GM15510 (cell line): Measurements from ENCODE around the gene MIER3.

ENCODE experiments used
- POLR2A ChIP-seq: IDR thresholded peaks from 3 replicates; pipeline ENCODE4 v1.6.1; 2011; ENCODE audit warnings: borderline replicate concordance; ENCODE audit not compliant: insufficient read length; ENCODE audit errors: extremely low read depth

MIER3 gene

DNA sequence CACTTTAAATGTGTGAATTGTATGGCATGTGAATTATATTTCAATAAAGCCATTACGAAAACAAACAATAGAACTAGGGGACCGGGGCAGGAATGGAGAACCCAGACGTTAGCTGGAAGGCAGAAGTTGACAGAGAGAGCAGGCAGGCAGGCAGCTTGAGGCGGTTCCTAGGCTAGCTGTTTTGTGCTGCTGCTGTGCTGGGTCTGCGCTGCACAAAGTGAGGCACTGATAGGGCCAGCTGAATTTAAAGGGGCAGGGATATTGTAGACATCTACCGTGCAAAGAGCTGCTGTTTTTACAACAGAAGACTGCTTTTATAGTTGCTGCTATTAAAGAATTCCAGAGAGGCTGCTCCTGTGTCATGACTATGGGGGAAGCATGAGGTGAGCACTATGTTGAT lies 21.6 kb upstream of the MIER3 start:
- TF ChIP-seq POLR2A: no peak

DNA sequence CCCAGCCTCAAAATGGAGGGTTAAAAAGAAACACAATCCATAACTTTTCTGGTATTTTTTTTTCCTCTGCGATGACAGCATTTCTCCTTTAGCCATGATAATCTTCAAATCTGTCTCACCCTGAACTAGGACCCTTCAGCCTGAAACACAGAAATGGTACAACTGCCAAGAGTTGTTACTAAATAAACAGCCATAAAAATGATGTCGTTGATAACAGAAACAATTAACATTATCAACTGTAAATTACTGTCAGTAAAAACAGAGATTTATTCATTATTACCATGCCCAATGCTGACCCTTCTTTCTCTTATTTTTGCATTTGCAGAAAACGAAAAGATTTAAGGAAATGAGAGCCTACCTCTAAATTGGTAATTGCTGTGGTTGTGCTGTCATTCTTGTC lies 19.4 kb upstream of the MIER3 start:
- no peak for TF ChIP-seq POLR2A

DNA sequence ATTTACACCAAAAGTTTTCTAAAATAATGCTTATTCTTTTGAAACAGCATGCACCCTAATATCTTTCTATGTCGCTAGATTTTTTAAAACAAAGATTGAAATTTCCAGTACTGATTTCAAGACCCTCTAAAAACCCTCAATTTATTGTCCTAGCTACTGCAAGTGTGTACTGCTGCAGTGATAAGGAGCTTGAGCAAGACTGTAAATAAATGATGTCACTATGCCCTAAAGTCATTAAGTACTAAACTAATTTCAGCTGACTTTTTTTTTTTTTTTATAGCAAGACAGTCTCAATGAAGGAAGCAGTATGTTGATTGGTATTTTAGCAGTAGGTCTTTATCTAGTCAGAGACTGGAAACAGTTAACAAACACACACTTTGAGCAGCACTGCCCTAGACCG lies 12.2 kb upstream of the MIER3 start:
- no peak for TF ChIP-seq POLR2A

DNA sequence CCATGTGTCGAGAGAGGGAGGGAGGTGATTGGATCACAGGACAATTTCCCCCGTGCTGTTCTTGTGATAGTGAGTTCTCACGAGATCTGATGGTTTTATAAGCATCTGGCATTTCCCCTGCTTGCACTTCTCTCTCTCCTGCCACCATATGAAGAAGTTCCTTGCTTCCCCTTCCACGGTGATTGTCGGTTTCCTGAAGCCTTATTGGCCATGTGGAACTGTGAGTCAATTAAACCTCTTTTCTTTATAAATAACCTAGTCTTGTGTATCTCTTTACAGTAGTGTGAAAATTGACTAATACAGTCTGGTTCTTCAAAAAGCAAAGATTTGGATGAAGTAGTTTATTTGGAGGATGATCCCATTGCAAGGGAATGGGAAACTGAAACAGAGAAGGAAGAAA lies 11.3 kb upstream of the MIER3 start:
- TF ChIP-seq POLR2A: no peak

DNA sequence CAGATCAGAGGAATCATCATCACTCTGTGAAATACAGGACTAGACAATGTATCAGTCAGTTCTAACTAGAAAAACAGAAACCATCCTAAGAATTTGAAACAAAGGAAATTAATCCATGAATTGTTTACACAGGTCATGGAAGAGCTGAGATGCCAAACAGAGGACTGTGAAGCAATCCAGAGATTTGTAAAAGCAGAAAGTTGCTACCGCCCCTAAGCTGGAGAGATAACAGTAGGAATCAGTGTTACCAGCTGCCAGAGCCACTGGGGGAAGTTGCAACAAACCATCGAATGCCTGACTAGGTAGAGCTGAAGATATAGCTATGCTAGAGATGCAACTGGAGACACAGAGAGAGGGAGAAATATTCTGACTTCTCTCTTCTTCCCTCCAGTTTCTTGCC lies 10.4 kb upstream of the MIER3 start:
- no peak for TF ChIP-seq POLR2A

DNA sequence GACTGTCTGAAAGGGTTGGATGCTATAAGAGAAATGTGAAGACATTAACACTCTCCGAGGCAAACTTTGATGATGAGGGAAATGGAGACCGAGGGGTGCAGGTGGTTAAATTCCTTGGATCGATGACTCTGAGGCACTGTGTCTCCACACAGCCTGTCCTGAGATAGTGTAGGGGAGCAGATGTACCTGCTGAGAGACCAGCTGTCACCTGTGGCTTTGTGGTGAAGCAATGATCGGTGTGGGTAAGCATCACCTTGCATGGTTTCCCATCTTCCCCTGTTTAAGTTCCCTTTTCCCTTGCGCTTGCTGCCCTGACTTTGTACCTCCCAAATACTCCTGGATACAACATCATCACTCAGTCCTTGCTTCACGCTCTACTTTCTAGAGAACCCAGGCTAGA lies 9.8 kb upstream of the MIER3 start:
- TF ChIP-seq POLR2A: no peak

DNA sequence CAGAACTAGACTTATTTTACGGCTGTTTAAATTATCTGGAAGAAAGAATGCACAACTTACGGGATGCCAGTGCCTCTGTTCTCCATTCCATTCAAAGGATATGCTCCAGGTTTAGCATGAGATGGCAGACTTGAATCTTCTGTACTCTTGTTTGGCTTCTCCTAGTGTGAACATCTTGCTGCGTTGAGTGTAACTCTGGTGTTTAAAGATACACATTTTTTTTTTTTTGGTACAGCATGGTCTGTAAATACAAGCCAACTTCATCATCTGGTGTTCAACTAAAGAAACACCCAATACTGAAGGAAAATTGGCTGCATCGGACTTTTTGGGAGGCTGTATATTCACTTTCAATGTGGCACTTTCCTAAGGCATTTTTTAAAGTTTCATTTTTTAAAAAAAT lies 7.4 kb upstream of the MIER3 start:
- TF ChIP-seq POLR2A: no peak

DNA sequence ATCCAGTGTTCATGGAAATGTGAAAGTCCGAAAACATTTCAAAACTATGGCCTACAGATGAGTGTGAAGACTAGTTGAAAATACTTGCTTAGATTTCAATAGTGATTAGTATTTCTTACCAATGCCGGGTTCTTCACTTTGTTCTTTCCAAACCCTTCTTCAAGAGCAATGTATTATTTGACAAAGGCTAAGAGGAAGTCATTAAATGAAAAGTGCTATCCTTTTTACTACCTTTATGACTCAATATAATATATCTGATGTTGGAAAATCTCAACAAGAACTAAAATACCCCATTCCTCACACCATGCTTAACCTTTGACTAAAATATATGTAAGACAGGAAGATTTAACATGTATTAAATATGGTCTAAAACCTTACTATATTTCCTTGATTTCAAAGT lies 6.7 kb upstream of the MIER3 start:
- TF ChIP-seq POLR2A: no peak

DNA sequence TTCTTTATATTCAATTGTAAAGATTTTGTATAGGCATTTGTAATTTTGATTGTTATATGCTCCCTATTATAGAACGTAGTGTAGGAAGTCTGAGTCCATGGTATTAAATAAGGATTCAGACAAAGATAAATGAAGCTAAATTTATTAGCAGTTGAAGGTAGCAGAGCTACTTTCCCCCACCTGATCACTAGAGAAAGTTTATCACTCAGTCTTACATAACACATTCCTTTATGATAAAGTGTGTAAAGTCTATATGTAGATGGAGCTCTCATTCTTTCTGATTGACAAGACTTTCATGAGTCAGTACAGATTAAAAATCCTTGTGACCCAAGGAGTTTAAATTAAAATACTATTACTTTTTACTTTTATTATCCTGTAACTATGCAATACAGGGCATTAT lies 2.3 kb upstream of the MIER3 start:
- no peak for TF ChIP-seq POLR2A

DNA sequence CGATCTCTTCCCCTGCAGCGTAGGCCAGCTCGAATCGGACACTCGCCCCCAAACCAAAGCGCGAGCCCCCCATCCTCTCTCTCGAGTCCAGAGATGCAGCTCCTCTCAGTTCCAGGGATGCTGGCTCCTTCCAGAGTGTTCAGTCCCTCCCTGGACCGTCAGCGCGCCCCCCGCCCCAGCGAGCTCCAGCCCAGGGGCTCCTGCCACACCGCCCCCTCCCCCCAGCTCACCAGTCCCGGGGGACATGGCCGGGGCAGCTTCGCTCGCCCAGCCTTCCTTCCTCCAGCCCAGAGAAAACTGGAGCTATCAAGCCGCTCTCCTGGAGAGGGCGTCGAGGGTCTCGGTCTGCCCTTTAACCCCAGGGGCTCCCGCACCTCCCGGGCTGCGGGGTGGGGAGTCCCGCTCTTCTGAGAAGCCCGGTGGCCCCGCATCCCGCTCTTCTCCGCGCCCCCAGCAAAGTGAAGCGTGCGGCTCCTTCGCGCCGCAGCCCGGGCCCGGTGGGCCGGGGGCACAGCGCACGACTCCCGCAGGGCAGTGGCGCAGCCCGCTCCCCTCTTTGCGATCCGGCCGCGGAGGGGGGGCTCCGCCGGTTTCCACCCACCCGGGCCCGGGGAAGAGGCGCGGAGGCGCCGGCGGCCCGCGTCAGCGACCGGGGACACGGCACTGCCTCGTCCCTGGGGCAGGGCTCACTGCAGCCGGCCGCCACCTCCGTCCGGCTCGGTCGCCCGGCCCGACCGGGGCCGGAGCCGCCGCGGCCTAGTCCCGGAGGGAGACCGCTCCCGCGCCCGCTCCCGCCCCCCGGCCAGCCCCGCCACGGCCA lies 587 bp downstream of the MIER3 start:
- TF ChIP-seq POLR2A: no peak

DNA sequence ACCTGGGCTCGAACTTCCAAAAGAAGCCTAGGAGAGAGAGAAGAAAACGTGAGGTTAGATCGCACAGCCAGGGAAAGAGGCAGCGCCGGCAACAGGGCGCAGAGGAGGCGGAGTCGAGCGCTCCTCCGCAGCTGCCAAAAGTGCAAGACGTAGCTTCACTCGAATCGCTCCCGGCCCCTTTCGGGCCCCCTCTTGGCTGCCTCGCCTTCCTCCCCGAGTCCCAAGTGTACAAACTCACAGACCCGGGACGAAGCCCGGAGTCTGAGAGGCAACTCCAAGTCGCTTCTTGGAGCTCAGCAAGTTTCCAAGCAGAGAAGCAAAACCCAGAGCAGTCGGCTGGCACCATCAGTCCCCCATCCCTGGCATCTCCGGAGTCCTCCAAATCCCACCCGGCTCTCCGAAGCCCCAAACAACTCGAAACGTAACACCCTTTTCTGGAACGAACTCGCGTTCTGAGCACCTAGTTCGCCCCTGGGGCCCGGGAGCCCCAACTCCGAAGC lies 1.2 kb downstream of the MIER3 start:
- TF ChIP-seq POLR2A: no peak

DNA sequence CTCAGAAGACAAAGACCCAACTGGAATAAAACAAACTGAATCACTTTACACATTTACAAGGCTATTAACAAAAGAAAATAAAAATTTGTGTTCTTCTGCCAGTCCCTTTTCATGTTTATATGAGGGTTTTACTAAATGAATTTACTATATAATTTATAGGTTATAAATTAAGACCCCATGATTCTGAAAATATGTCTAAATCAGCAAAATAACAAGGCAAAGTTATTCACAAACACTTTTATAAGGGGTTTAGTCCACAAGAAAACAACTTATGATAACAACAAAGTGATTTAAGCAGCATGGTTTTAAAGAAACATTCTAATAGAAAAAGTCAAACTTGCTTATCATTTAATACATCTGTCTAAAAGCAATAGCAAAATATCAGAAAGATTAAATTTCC lies 4.9 kb downstream of the MIER3 start:
- no peak for TF ChIP-seq POLR2A

DNA sequence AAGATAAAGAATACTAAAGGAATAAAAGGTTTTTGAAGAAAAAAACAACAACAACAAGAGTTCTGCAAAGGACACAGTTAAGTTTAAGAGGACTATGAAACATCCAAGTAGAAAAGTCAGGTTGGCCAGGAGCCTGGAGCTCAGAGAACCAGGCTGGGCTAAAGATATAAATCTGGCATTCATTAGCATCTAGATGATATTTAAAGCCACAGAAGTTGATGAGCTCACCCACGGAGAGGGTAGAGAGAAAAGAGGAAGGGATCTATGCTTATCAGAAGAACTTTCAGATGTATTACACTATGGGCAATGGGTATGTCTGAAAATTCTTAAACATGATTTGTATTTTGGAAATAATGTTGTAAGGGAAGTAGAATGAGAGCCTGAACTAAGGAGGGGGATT lies 9.9 kb downstream of the MIER3 start:
- no peak for TF ChIP-seq POLR2A

DNA sequence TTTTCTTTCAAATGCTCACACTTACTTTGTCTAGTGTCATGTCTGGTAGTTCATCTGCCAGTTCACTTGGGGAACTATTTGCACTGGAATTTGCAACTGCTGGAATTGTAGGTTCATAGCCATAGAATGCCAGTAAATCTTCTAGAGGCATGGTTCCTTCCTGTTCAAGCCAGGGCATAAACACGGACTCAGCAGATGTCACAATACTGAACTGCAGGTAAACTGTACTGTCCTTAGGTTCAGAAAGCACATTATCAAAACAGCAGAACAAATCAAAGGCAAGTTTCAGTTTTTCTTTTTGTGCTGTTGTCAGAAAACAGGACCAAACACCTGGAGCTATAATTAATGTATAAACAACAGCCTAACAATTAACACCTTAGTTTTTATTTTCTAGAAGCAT lies 13.1 kb downstream of the MIER3 start:
- no peak for TF ChIP-seq POLR2A

DNA sequence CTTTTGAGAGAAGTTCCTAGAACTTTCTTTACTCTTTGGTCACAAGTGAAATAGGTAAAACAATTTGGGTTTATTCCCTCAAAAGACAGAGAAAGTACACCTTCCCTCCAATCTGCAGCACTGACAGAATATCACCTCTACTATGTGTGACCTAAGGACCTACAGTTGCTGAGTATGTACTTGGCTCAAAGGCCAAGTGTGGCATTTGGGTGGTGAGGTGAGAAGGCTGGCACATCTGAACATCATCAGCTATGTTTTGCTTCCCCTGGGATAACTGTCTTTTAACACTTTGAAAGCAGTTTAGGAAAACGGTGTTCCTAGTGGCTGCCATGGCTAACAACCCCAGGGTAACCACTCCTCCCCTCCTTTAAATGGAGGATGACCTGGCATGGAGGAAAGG lies 17.6 kb downstream of the MIER3 start:
- TF ChIP-seq POLR2A: no peak

DNA sequence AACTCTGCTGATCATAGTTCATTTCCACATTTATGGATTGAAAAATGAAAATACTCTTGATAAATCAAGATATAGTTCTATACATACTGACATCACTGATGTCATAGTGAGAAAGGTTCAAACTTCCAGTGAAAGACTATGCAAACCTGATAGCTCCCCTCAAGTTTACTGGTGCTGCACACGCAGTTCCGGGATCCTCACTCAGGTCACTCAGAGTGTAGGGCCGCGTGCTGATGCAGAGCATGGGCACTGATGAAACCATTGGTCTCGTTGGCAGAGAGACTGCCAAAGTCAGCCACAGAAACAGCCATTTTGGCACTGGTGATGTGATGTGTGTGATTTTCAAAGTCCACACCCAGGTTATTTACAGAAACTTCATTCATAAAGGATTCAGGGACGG lies 29.0 kb downstream of the MIER3 start:
- TF ChIP-seq POLR2A: no peak
